ENCODE measurements around the gene HBA2.
"Not testable (repeated sequence)": the region's sequence is repeated elsewhere in the genome, so short reads cannot be mapped to it uniquely, and the experiment has no call there.

HBA2 gene

DNA sequence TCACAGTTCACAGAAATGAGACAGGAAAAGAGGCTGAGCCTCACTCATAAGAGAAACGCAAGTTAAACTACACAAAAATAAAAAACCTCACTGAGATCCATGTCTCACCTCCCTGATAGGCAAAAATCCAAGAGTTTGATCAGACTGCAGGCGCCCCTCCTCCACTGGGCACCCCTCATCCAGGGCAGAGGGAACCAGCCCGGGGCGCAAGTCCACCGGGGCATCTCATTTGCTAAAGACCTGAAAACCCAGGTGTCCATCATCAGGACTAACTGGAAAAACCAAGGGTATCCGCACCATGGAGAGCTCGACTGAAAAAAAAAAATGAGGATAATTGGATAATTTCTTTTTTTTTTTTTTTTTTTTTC is 17.7 kb upstream of the HBA2 start:
- DNase-seq (ENCODE audit: low spot score) = no peak

DNA sequence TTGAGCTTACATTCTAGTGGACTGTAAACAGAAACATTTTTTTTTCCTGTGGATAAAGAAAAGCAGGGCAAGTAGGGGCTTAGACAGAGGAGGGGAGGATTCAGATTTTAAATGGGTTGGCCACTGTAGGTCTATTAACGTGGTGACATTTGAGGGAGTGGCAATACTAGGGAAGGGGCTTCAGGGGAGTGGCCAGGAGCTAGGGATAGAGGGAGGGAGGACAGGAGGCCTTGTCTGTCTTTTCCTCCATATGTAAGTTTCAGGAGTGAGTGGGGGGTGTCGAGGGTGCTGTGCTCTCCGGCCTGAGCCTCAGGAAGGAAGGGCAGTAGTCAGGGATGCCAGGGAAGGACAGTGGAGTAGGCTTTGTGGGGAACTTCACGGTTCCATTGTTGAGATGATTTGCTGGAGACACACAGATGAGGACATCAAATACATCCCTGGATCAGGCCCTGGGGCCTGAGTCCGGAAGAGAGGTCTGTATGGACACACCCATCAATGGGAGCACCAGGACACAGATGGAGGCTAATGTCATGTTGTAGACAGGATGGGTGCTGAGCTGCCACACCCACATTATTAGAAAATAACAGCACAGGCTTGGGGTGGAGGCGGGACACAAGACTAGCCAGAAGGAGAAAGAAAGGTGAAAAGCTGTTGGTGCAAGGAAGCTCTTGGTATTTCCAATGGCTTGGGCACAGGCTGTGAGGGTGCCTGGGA is 13.4 kb upstream of the HBA2 start:
- DNase-seq (ENCODE audit: low spot score) = peak; percentile 30

- not testable (repeated sequence) for DNase-seq (ENCODE audit: low spot score)
Observed at GRCh38 chr16:160242-160641, 12.4 kb upstream of the HBA2 start.

- no peak for DNase-seq (ENCODE audit: low spot score)
Observed at GRCh38 chr16:160691-161190, 11.9 kb upstream of the HBA2 start.

DNA sequence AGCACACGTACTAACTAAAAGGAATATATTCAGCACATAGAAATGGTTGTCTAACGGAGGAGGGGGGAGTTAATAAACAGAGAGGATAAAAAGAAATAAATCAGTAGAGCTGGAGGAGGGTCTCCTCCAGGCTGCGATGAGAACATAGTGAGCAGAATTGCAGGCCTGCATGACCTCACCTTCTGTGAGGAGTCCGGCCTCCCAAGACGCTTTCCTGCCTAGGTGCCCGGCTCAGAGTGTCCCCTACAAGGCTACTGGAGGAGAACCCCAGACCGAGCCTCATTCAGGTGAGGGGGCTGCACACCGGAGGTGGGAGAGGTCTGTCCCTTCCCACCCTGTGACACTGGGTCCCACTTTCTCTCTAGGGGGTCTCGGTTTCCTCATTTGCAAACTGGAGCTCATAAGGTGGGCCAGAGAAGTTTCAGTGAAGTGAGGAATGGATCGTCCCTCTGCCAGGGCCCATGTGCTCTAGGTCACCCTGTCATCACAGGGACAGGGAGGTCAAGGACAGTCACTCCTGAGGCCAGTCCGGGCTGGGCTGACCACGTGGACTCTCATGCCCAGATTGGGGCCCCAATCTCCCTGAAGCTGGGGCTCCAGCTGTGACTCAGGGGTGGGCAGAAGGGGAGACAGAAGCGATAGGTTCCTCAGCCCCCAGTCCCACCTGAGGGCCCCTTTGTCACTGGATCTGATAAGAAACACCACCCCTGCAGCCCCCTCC is 10.2 kb upstream of the HBA2 start:
- no peak for DNase-seq (ENCODE audit: low spot score)

- not testable (repeated sequence) for DNase-seq (ENCODE audit: low spot score)
Observed at GRCh38 chr16:163139-163538, 9.5 kb upstream of the HBA2 start.

GRCh38 chr16:163696-164095 is 9.0 kb upstream of the HBA2 start:
- not testable (repeated sequence) for DNase-seq (ENCODE audit: low spot score)

GRCh38 chr16:164134-164823 is 8.4 kb upstream of the HBA2 start:
- DNase-seq (ENCODE audit: low spot score) = not testable (repeated sequence)

DNA sequence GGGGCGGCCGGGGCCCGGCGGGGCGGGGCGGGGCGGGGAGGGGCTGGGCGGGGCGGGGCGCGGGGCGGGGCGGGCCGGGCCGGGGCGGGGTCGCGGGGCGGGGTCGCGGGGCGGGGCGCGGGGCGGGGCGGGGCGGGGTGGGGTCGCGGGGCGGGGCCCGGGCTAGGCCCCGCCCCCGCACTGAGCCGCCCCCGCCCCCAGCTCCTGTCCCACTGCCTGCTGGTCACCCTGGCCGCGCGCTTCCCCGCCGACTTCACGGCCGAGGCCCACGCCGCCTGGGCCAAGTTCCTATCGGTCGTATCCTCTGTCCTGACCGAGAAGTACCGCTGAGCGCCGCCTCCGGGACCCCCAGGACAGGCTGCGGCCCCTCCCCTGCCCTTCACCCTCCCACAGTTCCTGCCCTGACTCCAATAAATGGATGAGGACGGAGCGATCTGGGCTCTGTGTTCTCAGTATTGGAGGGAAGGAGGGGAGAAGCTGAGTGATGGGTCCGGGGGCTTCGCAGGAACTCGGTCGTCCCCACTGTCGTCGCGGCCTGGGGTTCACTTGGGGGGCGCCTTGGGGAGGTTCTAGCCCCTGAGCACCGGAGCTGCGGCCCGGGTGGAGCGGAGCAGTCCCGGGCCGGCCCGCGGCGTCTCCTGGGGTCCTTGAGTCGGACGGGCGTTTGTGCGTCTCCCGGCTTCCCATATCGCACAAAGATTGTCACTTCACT is 7.7 kb upstream of the HBA2 start:
- DNase-seq (ENCODE audit: low spot score) = no peak

GRCh38 chr16:165539-166374 is 6.9 kb upstream of the HBA2 start, which contains the start of gene HBM:
Gene HBM, plus strand, starts transcription at chr16:165978. Its CDS starts 20 bp downstream, at chr16:165998.
- DNase-seq (ENCODE audit: low spot score) = peak; percentile 85

- no peak for DNase-seq (ENCODE audit: low spot score)
Observed at GRCh38 chr16:166375-167121, 6.1 kb upstream of the HBA2 start.

DNA sequence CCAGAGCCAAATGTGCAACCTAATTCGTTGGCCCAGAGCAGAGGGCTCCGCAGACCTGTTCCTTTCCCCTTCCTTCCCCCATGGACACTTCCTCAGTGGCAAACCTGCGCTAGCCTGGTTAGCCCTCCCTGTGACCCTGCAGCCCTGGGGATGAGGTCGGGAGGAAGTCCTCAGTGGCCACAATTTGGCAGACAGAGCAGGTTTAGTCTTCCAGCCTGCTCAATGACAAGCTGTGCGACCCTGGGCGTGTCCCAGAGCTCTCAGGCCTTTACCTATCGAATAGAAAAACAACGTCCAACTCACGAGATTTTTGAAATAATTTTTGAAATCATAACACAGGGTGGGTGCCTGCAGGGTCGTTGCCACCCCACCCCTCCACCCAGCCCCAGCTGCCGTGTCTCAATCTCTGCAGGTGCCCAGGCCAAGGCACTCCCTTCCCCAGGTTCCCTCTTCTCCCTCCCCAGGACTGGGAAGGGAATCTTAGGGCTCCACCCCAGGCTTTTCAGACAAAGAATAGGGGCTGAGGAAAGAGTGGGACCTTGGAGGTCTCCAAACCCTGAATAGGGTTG is 5.5 kb upstream of the HBA2 start:
- DNase-seq (ENCODE audit: low spot score) = peak; percentile 54

- peak; percentile 86 for DNase-seq (ENCODE audit: low spot score)
Observed at GRCh38 chr16:168424-168823, 4.3 kb upstream of the HBA2 start.

- DNase-seq (ENCODE audit: low spot score) = peak; percentile 56
Observed at GRCh38 chr16:169014-169413, 3.7 kb upstream of the HBA2 start.

DNA sequence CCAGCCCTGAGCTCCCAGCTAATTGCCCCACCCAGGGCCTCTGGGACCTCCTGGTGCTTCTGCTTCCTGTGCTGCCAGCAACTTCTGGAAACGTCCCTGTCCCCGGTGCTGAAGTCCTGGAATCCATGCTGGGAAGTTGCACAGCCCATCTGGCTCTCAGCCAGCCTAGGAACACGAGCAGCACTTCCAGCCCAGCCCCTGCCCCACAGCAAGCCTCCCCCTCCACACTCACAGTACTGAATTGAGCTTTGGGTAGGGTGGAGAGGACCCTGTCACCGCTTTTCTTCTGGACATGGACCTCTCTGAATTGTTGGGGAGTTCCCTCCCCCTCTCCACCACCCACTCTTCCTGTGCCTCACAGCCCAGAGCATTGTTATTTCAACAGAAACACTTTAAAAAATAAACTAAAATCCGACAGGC is 2.6 kb upstream of the HBA2 start:
- DNase-seq (ENCODE audit: low spot score) = peak; percentile 69

DNA sequence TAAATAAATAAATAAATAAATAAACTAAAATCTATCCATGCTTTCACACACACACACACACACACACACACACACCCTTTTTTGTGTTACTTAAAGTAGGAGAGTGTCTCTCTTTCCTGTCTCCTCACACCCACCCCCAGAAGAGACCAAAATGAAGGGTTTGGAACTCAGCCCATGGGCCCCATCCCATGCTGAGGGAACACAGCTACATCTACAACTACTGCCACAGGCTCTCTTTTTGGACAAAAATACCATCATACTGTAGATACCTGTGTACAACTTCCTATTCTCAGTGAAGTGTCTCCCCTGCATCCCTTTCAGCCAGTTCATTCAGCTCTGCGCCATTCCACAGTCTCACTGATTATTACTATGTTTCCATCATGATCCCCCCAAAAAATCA is 1.9 kb upstream of the HBA2 start:
- peak; percentile 50 for DNase-seq (ENCODE audit: low spot score)

- DNase-seq (ENCODE audit: low spot score) = peak; percentile 67
Observed at GRCh38 chr16:173211-173854, 657 bp downstream of the HBA2 start.

GRCh38 chr16:173928-174769 is 1.5 kb downstream of the HBA2 start:
- peak; percentile 92 for DNase-seq (ENCODE audit: low spot score)
